ENCODE results near the gene NLRP8.

GRCh38 chr19:55931936-55932386, 15.7 kb upstream of the NLRP8 start, which contains the start of gene NLRP13:
- TF ChIP-seq POLR2A (IDR thresholded peaks at IDR 0.05; ENCODE audit: low read depth, low read length) (no peak), SPI1 (IDR thresholded peaks at IDR 0.05; ENCODE audit: low read depth, low read length) (no peak)

Data from GM12891 (cell line).